ENCODE data around the gene DCUN1D2. TPM values are rescaled to one million over a fixed set of nuclear protein-coding genes. Genes with fewer than 3 reads are reported as not detected.

The DCUN1D2 gene
- polyA plus RNA-seq, 3 donors: 3.1 to 16.7 (median 6.1) TPM

GRCh38 chr13:113479179-113479578 lies 11.3 kb downstream of the DCUN1D2 start:
- no peaks in the 10 kb centered on the region for H3K27me3 ChIP-seq (ENCODE audit: control insufficient read depth in 2 of 2, insufficient read depth in 2 of 2, low read length in 2 of 2)
- Mint-ChIP-seq H3K27ac (peak overlapping the region in 3 of 7 donors; percentile 7 to 79 (median 30)), H3K27me3 (ENCODE audit: low read depth in 3 of 3) (no peaks in the 10 kb centered on the region), H3K4me3 (no peak overlapping the region), H3K4me1 (peaks cover 8% of the 10 kb centered on the region), H3K9me3 (no peaks in the 10 kb centered on the region), H3K36me3 (peaks cover 62 to 72% of the 10 kb centered on the region in 2 donors)
- WGBS (ENCODE audit: insufficient coverage): 100% methylated on average over 2 of the region's 4 CpGs
- no peaks in the 10 kb centered on the region for H3K9me3 ChIP-seq (replicated peaks in 1 of 2; ENCODE audit: control insufficient read depth in 1 of 2, insufficient read depth in 1 of 2, low read length in 2 of 2)
- H4K20me1 ChIP-seq (ENCODE audit: insufficient read depth, low read length): peaks cover 9% of the 10 kb centered on the region
- intact Hi-C loops (cut with micrococcal nuclease): no loop called here
- peaks cover 8% of the 10 kb centered on the region in 2 donors for H3K4me1 ChIP-seq (ENCODE audit: control insufficient read depth in 1 of 2, insufficient read depth in 2 of 2, low read length in 2 of 2)
- TF ChIP-seq, protein P1, sequence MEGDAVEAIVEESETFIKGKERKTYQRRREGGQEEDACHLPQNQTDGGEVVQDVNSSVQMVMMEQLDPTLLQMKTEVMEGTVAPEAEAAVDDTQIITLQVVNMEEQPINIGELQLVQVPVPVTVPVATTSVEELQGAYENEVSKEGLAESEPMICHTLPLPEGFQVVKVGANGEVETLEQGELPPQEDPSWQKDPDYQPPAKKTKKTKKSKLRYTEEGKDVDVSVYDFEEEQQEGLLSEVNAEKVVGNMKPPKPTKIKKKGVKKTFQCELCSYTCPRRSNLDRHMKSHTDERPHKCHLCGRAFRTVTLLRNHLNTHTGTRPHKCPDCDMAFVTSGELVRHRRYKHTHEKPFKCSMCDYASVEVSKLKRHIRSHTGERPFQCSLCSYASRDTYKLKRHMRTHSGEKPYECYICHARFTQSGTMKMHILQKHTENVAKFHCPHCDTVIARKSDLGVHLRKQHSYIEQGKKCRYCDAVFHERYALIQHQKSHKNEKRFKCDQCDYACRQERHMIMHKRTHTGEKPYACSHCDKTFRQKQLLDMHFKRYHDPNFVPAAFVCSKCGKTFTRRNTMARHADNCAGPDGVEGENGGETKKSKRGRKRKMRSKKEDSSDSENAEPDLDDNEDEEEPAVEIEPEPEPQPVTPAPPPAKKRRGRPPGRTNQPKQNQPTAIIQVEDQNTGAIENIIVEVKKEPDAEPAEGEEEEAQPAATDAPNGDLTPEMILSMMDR (IDR thresholded peaks at IDR 0.05): no peak
- H3K4me2 ChIP-seq (replicated peaks; ENCODE audit: extremely low read depth, low read length, poor library complexity, severe bottlenecking): no peak overlapping the region
- peaks cover 43 to 69% of the 10 kb centered on the region in 2 donors for H3K36me3 ChIP-seq (replicated peaks in 1 of 2; ENCODE audit: control insufficient read depth in 1 of 2, insufficient read depth in 2 of 2, low read length in 2 of 2)
- no peak for DNase-seq
- no peak overlapping the region for H2AFZ ChIP-seq (ENCODE audit: insufficient read depth, low read depth, low read length, poor library complexity, severe bottlenecking)
- H3K27ac ChIP-seq (ENCODE audit: low read depth in 1 of 2, low read length in 2 of 2): no peak overlapping the region
- H3K9ac ChIP-seq (ENCODE audit: insufficient read depth, low read length, poor library complexity, severe bottlenecking): no peak overlapping the region
- peaks cover 24% of the 10 kb centered on the region for H3K79me2 ChIP-seq (ENCODE audit: insufficient read depth, low read length)
- no peak overlapping the region for H3K4me3 ChIP-seq (replicated peaks in 1 of 3; ENCODE audit: low read depth in 2 of 3, low read length in 3 of 3)

DNA sequence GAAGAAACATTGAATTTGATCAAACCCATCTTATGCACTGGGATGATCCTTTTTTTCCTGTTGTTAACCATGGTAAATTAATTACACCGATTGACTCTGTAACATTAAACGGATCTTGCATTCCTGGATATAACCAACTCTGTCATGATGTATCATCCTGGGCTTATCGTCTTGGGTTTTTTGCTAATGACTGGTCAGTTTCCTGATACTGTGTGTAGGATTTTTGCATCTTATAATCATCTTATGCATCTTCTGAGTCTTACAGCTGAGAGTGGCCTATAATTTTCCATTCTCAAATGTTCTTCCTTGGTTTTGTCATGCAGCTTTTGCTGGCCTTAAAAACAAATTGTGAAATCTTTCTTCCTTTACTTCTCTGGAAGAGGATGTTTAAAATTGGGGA lies 12.8 kb downstream of the DCUN1D2 start:
- Histone ChIP-seq H2AFZ (ENCODE audit: insufficient read depth, low read depth, low read length, poor library complexity, severe bottlenecking) (no peak overlapping the region), H3K4me3 (replicated peaks in 1 of 3; ENCODE audit: low read depth in 2 of 3, low read length in 3 of 3) (no peak overlapping the region), H4K20me1 (ENCODE audit: insufficient read depth, low read length) (no peaks in the 10 kb centered on the region), H3K27ac (ENCODE audit: low read depth in 1 of 2, low read length in 2 of 2) (no peak overlapping the region), H3K9me3 (replicated peaks in 1 of 2; ENCODE audit: control insufficient read depth in 1 of 2, insufficient read depth in 1 of 2, low read length in 2 of 2) (no peaks in the 10 kb centered on the region), H3K27me3 (ENCODE audit: control insufficient read depth in 2 of 2, insufficient read depth in 2 of 2, low read length in 2 of 2) (no peaks in the 10 kb centered on the region), H3K79me2 (ENCODE audit: insufficient read depth, low read length) (peaks cover 12% of the 10 kb centered on the region), H3K9ac (ENCODE audit: insufficient read depth, low read length, poor library complexity, severe bottlenecking) (no peak overlapping the region), H3K4me1 (ENCODE audit: control insufficient read depth in 1 of 2, insufficient read depth in 2 of 2, low read length in 2 of 2) (peaks cover 13 to 14% of the 10 kb centered on the region in 2 donors), H3K36me3 (replicated peaks in 1 of 2; ENCODE audit: control insufficient read depth in 1 of 2, insufficient read depth in 2 of 2, low read length in 2 of 2) (peaks cover 40 to 68% of the 10 kb centered on the region in 2 donors), H3K4me2 (replicated peaks; ENCODE audit: extremely low read depth, low read length, poor library complexity, severe bottlenecking) (no peak overlapping the region)
- Mint-ChIP-seq H3K27me3 (ENCODE audit: low read depth in 3 of 3) (no peaks in the 10 kb centered on the region), H3K27ac (no peak overlapping the region), H3K4me3 (no peak overlapping the region), H3K9me3 (no peaks in the 10 kb centered on the region), H3K4me1 (peaks cover 12% of the 10 kb centered on the region), H3K36me3 (peaks cover 56 to 63% of the 10 kb centered on the region in 2 donors)
- TF ChIP-seq, protein P1 (IDR thresholded peaks at IDR 0.05): no peak
- no peak for DNase-seq
- WGBS (ENCODE audit: insufficient coverage): 100% methylated on average over 2 of the region's 3 CpGs
- intact Hi-C loops (cut with micrococcal nuclease): no loop called here
